GM12873 (cell line): ENCODE results near the gene C5orf58.

Experiments
- CTCF ChIP-seq: IDR thresholded peaks from 2 replicates; pipeline ENCODE4 v1.5.1; 2012; ENCODE audit warnings: low read depth, mild to moderate bottlenecking, moderate library complexity, low read length, control low read depth; ENCODE audit not compliant: insufficient read depth; ENCODE audit errors: missing control alignments

Gene C5orf58

GRCh38 chr5:170286386-170286925, 53.7 kb downstream of the C5orf58 start:
- TF ChIP-seq CTCF: no peak

DNA sequence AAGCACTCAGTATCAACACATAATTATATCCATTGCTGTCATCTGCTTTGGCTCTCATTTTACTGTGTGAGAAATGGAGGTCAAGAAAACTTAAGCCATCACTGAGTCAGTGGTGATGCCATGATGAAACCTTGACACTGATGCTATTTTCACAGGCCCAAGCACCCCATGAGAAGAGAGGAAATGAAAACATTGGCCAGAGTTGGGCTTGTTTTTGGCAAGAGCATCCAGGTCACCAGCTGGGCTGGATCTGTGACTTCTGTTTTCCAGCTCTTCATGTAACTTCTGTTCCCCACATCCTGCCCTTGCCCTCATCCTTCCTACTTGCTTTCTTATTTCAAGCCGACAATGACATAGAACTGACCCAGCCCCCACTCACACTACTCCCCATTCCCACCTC, 54.7 kb downstream of the C5orf58 start:
- TF ChIP-seq CTCF: no peak

GRCh38 chr5:170288151-170288550, 55.4 kb downstream of the C5orf58 start:
- no peak for TF ChIP-seq CTCF

DNA sequence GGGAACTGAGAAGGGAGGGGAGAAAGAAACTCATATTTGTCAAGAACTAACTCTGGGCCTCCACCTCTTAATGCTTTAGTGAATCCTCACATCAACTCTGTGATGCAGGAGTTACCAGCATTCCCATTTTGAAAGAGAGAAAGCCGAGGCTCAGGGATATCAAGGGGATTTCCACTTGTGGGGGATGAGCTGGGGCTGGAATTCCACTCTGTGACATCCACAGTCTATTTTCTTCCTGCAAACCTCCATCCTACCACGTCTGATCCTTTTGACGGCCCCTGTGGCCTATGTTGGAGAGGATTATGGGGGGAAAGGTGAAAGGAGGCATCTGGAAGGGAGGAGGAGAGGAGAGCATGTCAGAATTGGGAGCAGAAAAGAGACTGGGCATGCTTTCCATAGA, 55.8 kb downstream of the C5orf58 start:
- TF ChIP-seq CTCF: no peak

DNA sequence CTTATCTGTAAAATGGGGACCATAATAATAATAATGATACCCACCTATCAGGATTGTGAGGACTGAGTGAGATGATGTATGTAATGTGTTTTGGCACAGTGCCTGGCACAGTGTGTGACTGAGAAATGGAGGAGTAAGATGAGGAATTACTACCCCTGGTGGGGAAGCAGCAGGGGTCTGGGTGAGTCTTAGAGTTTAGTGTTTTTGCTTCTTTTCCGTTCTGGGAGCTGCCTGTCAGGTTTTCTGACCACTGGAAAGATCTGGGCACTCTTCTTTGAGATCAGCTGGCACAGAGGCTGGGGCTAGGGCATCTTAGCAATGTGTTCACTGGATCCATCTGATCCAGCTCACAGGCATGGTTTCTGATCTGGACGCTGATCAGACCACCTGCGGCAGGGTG, 56.3 kb downstream of the C5orf58 start:
- TF ChIP-seq CTCF: no peak

GRCh38 chr5:170289764-170290163, 57.0 kb downstream of the C5orf58 start:
- TF ChIP-seq CTCF: no peak

GRCh38 chr5:170290498-170290897, 57.7 kb downstream of the C5orf58 start:
- no peak for TF ChIP-seq CTCF
